GM23338 (cell line): ENCODE data around the gene PSMA5. TPM values are rescaled to one million over a fixed set of nuclear protein-coding genes. Genes with fewer than 3 reads are reported as not detected.

Experiments
- ATAC-seq: fragments of 200-7000 bp; cut with Tn5 transposase; 3 replicates; pipeline ENCODE4 v1.9.1; 2020
- DNase-seq: peaks from one replicate; pipeline ENCODE4 v3.0.0-alpha.2; 2015; ENCODE audit warnings: low spot score
- H2AFZ ChIP-seq: fragments of 200-600 bp; sonication (generic); 2 replicates; pipeline ENCODE4 v1.8.0; 2016; ENCODE audit warnings: antibody characterized with exemption, mild to moderate bottlenecking, moderate library complexity
- H3F3A ChIP-seq: fragments of 200-600 bp; sonication (generic); replicated peaks from 2 replicates; pipeline ENCODE4 v1.8.0; 2017; ENCODE audit warnings: antibody characterized with exemption, mixed run types, low read depth
- H3K27ac ChIP-seq: fragments of 200-600 bp; sonication (generic); 2 replicates; pipeline ENCODE4 v1.6.1; 2016; ENCODE audit warnings: low read depth
- H3K27me3 ChIP-seq: fragments of 200-600 bp; sonication (generic); 2 replicates; pipeline ENCODE4 v1.8.0; 2016; ENCODE audit warnings: mild to moderate bottlenecking, mixed run types, moderate library complexity; ENCODE audit not compliant: insufficient read depth
- H3K36me3 ChIP-seq: fragments of 200-600 bp; sonication (generic); 2 replicates; pipeline ENCODE4 v1.8.0; 2016; ENCODE audit warnings: mild to moderate bottlenecking; ENCODE audit not compliant: insufficient read depth
- H3K4me1 ChIP-seq: fragments of 200-600 bp; sonication (generic); 2 replicates; pipeline ENCODE4 v1.8.0; 2016; ENCODE audit warnings: mild to moderate bottlenecking, moderate library complexity; ENCODE audit not compliant: insufficient read depth
- H3K4me2 ChIP-seq: fragments of 200-600 bp; sonication (generic); 2 replicates; pipeline ENCODE4 v1.7.1; 2017; ENCODE audit warnings: mixed run types
- H3K4me3 ChIP-seq: fragments of 200-600 bp; sonication (generic); 2 replicates; pipeline ENCODE4 v1.6.1; 2016; ENCODE audit warnings: mixed run types
- H3K79me2 ChIP-seq: fragments of 200-600 bp; sonication (generic); replicated peaks from 2 replicates; pipeline ENCODE4 v1.8.0; 2017; ENCODE audit warnings: mild to moderate bottlenecking; ENCODE audit not compliant: insufficient read depth
- H3K9me2 ChIP-seq: fragments of 200-600 bp; sonication (generic); 2 replicates; pipeline ENCODE4 v1.8.0; 2017; ENCODE audit not compliant: insufficient read depth
- H4K20me1 ChIP-seq: fragments of 200-600 bp; sonication (generic); replicated peaks from 2 replicates; pipeline ENCODE4 v1.8.0; 2017; ENCODE audit warnings: mild to moderate bottlenecking; ENCODE audit not compliant: insufficient read depth
- H3K27ac Mint-ChIP-seq: 2 replicates; pipeline ENCODE4 v1.8.0; 2020; ENCODE audit warnings: inconsistent platforms, mild to moderate bottlenecking, moderate library complexity, mixed read lengths
- H3K27me3 Mint-ChIP-seq: 3 replicates; pipeline ENCODE4 v1.8.0; 2022; ENCODE audit warnings: low read depth, mild to moderate bottlenecking, moderate library complexity, mixed read lengths, inconsistent platforms; ENCODE audit not compliant: insufficient read depth, poor library complexity
- H3K36me3 Mint-ChIP-seq: 3 replicates; pipeline ENCODE4 v1.8.0; 2021; ENCODE audit warnings: low read depth, mild to moderate bottlenecking, inconsistent platforms, moderate library complexity, mixed read lengths
- H3K4me1 Mint-ChIP-seq: 3 replicates; pipeline ENCODE4 v1.8.0; 2020; ENCODE audit warnings: mild to moderate bottlenecking, inconsistent platforms, mixed read lengths
- H3K4me3 Mint-ChIP-seq: 3 replicates; pipeline ENCODE4 v1.8.0; 2021; ENCODE audit warnings: moderate library complexity, mild to moderate bottlenecking, inconsistent platforms, mixed read lengths
- H3K9me3 Mint-ChIP-seq: 3 replicates; pipeline ENCODE4 v1.8.0; 2020; ENCODE audit warnings: moderate library complexity, mild to moderate bottlenecking, inconsistent platforms, mixed read lengths
- CREB1 ChIP-seq: fragments of 250-450 bp; sonication (Bioruptor Pico); IDR thresholded peaks from 2 replicates; pipeline ENCODE4 v1.5.0; 2020; ENCODE audit warnings: low read depth, mild to moderate bottlenecking, moderate library complexity
- EZH2 ChIP-seq: fragments of 200-600 bp; sonication (generic); IDR thresholded peaks from one replicate; pipeline ENCODE4 v1.8.0; 2017; ENCODE audit warnings: antibody characterized with exemption, mild to moderate bottlenecking, low read depth; ENCODE audit not compliant: unreplicated experiment
- EZH2phosphoT487 ChIP-seq: fragments of 200-600 bp; sonication (generic); IDR thresholded peaks from one replicate; pipeline ENCODE4 v1.8.1; 2018; ENCODE audit warnings: antibody characterized with exemption; ENCODE audit not compliant: unreplicated experiment
- JUNB ChIP-seq: IDR thresholded peaks from one replicate; pipeline ENCODE4 v1.6.1; 2016; ENCODE audit warnings: antibody characterized with exemption; ENCODE audit not compliant: unreplicated experiment
- NANOG ChIP-seq: IDR thresholded peaks from 2 replicates; pipeline ENCODE4 v1.6.1; 2016; ENCODE audit warnings: antibody characterized with exemption, borderline replicate concordance
- POLR2AphosphoS5 ChIP-seq: IDR thresholded peaks from 2 replicates; pipeline ENCODE4 v1.6.1; 2016; ENCODE audit warnings: antibody characterized with exemption, low read depth
- STAT1 ChIP-seq: IDR thresholded peaks from one replicate; pipeline ENCODE4 v1.6.1; 2016; ENCODE audit warnings: antibody characterized with exemption; ENCODE audit not compliant: unreplicated experiment
- ZNF114 ChIP-seq: fragments of 250-450 bp; sonication (Bioruptor Pico); IDR thresholded peaks from 2 replicates; pipeline ENCODE4 v1.5.0; 2020; ENCODE audit warnings: mild to moderate bottlenecking, moderate library complexity
- ZNF331 ChIP-seq: fragments of 250-450 bp; sonication (Bioruptor Pico); IDR thresholded peaks from 2 replicates; pipeline ENCODE4 v1.5.0; 2020; ENCODE audit warnings: low read depth, mild to moderate bottlenecking, moderate library complexity
- polyA plus RNA-seq: library from polyadenylated mRNA; unstranded; fragments of >200 nt; fragmentation: Nextera tagmentation; extraction: Ambion mirVana; gene quantifications from 2 replicates; pipeline ENCODE4 v1.2.1, GENCODE V29; 2016
- total RNA-seq: library from RNA; depleted of rRNA; stranded (reverse); fragments of >200 nt; shearing (Covaris generic); gene quantifications from 2 replicates; pipeline ENCODE4 v1.2.3, GENCODE V29; 2014
- TF ChIP-seq, protein P1 (sequence below): IDR thresholded peaks from 2 replicates; pipeline ENCODE4 v1.6.1; 2016; ENCODE audit warnings: antibody characterized with exemption
- TF ChIP-seq, protein P2 (sequence below), 2 experiments: fragments of 200-600 bp in 1 of 2; sonication (generic) in 1 of 2; conservative IDR thresholded peaks; 2 replicates each; pipeline versions ENCODE4 v1.5.1 to v1.6.1; 2016 to 2017; ENCODE audit warnings: antibody characterized with exemption in 2 of 2, low read depth in 2 of 2, mild to moderate bottlenecking in 2 of 2, moderate library complexity in 1 of 2
- TF ChIP-seq, protein P3 (sequence below): IDR thresholded peaks from one replicate; pipeline ENCODE4 v1.6.1; 2018; ENCODE audit warnings: antibody characterized with exemption; ENCODE audit not compliant: unreplicated experiment
- TF ChIP-seq, protein P4 (sequence below): fragments of 250-450 bp; sonication (Bioruptor Pico); IDR thresholded peaks from 2 replicates; pipeline ENCODE4 v1.5.0; 2020; ENCODE audit warnings: mild to moderate bottlenecking, moderate library complexity

The PSMA5 gene
- total and polyA plus RNA-seq, 2 experiments from 2014 or later = 104 to 126 TPM

DNA sequence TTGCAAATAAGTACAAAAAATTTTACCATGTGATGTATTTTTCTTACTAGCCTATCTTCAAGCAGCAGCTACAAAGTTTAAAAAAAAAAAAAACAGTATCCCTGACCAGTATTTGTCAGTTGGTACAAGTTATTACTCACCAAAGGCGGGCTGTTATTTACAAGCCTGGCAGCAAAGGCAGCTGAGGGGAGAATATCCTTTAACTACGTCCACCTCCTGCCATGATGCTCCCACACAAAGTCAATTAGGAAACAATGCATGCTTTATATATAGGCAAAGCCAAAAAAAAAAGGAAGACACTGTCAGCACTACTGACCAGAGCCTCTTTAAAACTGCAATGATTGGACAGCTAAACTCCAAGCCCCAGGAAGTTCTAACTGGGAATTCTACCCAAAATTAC is 13.7 kb downstream of the PSMA5 start:
- no peak for ATAC-seq

More for the DNA sequence above, 13.7 kb downstream of the PSMA5 start:
- H3K36me3 Mint-ChIP-seq = peaks cover 86% of the 10 kb centered on the region
- DNase-seq = no peak
- no peaks in the 10 kb centered on the region for H3K9me3 Mint-ChIP-seq
- no peaks in the 10 kb centered on the region for H3F3A ChIP-seq
- H3K79me2 ChIP-seq = peaks cover 66% of the 10 kb centered on the region
- no peak overlapping the region for H3K4me3 ChIP-seq
- H3K4me2 ChIP-seq = no peak overlapping the region
- no peaks in the 10 kb centered on the region for H3K4me1 ChIP-seq
- no peaks in the 10 kb centered on the region for H3K27me3 ChIP-seq
- TF ChIP-seq ZNF114 = no peak
- TF ChIP-seq, protein P1, sequence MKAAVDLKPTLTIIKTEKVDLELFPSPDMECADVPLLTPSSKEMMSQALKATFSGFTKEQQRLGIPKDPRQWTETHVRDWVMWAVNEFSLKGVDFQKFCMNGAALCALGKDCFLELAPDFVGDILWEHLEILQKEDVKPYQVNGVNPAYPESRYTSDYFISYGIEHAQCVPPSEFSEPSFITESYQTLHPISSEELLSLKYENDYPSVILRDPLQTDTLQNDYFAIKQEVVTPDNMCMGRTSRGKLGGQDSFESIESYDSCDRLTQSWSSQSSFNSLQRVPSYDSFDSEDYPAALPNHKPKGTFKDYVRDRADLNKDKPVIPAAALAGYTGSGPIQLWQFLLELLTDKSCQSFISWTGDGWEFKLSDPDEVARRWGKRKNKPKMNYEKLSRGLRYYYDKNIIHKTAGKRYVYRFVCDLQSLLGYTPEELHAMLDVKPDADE = no peak
- TF ChIP-seq, protein P2, sequence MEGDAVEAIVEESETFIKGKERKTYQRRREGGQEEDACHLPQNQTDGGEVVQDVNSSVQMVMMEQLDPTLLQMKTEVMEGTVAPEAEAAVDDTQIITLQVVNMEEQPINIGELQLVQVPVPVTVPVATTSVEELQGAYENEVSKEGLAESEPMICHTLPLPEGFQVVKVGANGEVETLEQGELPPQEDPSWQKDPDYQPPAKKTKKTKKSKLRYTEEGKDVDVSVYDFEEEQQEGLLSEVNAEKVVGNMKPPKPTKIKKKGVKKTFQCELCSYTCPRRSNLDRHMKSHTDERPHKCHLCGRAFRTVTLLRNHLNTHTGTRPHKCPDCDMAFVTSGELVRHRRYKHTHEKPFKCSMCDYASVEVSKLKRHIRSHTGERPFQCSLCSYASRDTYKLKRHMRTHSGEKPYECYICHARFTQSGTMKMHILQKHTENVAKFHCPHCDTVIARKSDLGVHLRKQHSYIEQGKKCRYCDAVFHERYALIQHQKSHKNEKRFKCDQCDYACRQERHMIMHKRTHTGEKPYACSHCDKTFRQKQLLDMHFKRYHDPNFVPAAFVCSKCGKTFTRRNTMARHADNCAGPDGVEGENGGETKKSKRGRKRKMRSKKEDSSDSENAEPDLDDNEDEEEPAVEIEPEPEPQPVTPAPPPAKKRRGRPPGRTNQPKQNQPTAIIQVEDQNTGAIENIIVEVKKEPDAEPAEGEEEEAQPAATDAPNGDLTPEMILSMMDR (conservative IDR thresholded peaks at IDR 0.05; ENCODE audit: low read depth in 2 of 2) = no peak
- no peak for TF ChIP-seq CREB1 (CRISPR knock-in tag)
- no peak for TF ChIP-seq NANOG
- TF ChIP-seq, protein P3, sequence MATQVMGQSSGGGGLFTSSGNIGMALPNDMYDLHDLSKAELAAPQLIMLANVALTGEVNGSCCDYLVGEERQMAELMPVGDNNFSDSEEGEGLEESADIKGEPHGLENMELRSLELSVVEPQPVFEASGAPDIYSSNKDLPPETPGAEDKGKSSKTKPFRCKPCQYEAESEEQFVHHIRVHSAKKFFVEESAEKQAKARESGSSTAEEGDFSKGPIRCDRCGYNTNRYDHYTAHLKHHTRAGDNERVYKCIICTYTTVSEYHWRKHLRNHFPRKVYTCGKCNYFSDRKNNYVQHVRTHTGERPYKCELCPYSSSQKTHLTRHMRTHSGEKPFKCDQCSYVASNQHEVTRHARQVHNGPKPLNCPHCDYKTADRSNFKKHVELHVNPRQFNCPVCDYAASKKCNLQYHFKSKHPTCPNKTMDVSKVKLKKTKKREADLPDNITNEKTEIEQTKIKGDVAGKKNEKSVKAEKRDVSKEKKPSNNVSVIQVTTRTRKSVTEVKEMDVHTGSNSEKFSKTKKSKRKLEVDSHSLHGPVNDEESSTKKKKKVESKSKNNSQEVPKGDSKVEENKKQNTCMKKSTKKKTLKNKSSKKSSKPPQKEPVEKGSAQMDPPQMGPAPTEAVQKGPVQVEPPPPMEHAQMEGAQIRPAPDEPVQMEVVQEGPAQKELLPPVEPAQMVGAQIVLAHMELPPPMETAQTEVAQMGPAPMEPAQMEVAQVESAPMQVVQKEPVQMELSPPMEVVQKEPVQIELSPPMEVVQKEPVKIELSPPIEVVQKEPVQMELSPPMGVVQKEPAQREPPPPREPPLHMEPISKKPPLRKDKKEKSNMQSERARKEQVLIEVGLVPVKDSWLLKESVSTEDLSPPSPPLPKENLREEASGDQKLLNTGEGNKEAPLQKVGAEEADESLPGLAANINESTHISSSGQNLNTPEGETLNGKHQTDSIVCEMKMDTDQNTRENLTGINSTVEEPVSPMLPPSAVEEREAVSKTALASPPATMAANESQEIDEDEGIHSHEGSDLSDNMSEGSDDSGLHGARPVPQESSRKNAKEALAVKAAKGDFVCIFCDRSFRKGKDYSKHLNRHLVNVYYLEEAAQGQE = no peak
- TF ChIP-seq JUNB = no peak
- TF ChIP-seq STAT1 = no peak
- TF ChIP-seq, protein P4, sequence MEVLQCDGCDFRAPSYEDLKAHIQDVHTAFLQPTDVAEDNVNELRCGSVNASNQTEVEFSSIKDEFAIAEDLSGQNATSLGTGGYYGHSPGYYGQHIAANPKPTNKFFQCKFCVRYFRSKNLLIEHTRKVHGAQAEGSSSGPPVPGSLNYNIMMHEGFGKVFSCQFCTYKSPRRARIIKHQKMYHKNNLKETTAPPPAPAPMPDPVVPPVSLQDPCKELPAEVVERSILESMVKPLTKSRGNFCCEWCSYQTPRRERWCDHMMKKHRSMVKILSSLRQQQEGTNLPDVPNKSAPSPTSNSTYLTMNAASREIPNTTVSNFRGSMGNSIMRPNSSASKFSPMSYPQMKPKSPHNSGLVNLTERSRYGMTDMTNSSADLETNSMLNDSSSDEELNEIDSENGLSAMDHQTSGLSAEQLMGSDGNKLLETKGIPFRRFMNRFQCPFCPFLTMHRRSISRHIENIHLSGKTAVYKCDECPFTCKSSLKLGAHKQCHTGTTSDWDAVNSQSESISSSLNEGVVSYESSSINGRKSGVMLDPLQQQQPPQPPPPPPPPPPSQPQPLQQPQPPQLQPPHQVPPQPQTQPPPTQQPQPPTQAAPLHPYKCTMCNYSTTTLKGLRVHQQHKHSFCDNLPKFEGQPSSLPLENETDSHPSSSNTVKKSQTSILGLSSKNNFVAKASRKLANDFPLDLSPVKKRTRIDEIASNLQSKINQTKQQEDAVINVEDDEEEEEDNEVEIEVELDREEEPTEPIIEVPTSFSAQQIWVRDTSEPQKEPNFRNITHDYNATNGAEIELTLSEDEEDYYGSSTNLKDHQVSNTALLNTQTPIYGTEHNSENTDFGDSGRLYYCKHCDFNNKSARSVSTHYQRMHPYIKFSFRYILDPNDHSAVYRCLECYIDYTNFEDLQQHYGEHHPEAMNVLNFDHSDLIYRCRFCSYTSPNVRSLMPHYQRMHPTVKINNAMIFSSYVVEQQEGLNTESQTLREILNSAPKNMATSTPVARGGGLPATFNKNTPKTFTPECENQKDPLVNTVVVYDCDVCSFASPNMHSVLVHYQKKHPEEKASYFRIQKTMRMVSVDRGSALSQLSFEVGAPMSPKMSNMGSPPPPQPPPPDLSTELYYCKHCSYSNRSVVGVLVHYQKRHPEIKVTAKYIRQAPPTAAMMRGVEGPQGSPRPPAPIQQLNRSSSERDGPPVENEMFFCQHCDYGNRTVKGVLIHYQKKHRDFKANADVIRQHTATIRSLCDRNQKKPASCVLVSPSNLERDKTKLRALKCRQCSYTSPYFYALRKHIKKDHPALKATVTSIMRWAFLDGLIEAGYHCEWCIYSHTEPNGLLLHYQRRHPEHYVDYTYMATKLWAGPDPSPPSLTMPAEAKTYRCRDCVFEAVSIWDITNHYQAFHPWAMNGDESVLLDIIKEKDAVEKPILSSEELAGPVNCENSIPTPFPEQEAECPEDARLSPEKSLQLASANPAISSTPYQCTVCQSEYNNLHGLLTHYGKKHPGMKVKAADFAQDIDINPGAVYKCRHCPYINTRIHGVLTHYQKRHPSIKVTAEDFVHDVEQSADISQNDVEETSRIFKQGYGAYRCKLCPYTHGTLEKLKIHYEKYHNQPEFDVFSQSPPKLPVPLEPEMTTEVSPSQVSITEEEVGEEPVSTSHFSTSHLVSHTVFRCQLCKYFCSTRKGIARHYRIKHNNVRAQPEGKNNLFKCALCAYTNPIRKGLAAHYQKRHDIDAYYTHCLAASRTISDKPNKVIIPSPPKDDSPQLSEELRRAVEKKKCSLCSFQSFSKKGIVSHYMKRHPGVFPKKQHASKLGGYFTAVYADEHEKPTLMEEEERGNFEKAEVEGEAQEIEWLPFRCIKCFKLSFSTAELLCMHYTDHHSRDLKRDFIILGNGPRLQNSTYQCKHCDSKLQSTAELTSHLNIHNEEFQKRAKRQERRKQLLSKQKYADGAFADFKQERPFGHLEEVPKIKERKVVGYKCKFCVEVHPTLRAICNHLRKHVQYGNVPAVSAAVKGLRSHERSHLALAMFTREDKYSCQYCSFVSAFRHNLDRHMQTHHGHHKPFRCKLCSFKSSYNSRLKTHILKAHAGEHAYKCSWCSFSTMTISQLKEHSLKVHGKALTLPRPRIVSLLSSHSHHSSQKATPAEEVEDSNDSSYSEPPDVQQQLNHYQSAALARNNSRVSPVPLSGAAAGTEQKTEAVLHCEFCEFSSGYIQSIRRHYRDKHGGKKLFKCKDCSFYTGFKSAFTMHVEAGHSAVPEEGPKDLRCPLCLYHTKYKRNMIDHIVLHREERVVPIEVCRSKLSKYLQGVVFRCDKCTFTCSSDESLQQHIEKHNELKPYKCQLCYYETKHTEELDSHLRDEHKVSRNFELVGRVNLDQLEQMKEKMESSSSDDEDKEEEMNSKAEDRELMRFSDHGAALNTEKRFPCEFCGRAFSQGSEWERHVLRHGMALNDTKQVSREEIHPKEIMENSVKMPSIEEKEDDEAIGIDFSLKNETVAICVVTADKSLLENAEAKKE (CRISPR knock-in tag) = no peak
- TF ChIP-seq EZH2phosphoT487 = no peak
- TF ChIP-seq ZNF331 (CRISPR knock-in tag) = no peak
- TF ChIP-seq EZH2 = no peak
- TF ChIP-seq POLR2AphosphoS5 = no peak
- H3K27ac ChIP-seq = no peak overlapping the region
- no peak overlapping the region for H2AFZ ChIP-seq
- peaks cover 67% of the 10 kb centered on the region for H3K36me3 ChIP-seq
- no peaks in the 10 kb centered on the region for H3K9me2 ChIP-seq
- no peak overlapping the region for H3K27ac Mint-ChIP-seq
- H3K4me3 Mint-ChIP-seq = no peak overlapping the region
- H3K4me1 Mint-ChIP-seq = 0 out of 3 replicates have a peak, but pooled peaks cover 2% of the 10 kb centered on the region
- peaks cover 40% of the 10 kb centered on the region for H4K20me1 ChIP-seq
- H3K27me3 Mint-ChIP-seq = no peaks in the 10 kb centered on the region
